ENCODE data around the gene LAMB3.
A peak's percentile ranks its signal among the peaks of the same experiment; 100 is the strongest.
"Not testable (repeated sequence)": the region's sequence is repeated elsewhere in the genome, so short reads cannot be mapped to it uniquely, and the experiment has no call there.

LAMB3 gene

DNA sequence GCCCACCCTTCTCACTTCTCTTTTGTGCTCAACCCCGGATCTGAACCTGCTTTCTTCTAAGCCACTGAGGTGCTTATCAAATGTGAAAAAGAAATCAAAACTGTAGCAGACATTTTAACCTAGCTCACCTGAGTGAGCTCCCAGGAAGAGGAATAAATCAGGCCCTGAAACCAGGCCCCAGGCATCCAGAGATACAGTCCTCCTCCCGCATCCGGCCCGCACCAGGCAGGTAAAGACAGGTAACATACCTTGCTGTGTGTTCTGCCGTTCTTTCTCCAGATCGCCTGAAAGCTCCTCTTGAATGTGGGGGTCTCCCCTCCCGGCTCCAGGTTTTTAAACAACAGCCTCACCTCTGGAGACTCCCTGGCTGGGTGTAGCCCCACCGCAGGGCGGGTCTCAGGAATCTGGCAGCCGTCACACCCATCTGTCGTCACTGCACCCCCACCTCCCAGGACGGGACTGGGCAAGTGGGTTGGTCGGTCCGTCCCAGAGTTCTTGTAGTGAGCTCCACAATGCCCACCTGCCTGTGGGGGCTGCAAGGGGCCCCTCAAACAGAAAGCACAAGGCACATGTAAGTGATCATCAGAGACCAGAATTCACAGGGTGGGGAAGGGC, at the start of gene LAMB3:
LAMB3 (minus strand) TSS at position 305 of the 615 bp plus-strand sequence. CDS start 1,481 bp downstream, outside the sequence.
- no peak for DNase-seq

DNA sequence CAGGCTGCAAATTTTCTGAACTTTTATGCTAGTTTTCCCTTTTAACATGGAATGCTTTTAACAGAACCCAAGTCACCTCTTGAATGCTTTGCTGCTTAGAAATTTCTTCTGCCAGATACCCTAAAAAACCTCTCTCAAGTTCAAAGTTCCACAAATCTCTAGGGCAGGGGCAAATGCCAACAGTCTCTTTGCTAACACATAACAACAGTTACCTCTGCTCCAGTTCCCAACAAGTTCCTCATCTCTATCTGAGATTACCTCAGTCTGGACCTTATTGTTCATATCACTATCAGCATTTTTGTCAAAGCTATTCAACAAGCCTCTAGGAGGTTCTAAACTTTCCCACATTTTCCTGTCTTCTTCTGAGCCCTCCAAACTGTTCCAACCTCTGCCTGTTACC, 48.5 kb upstream of the LAMB3 start:
- not testable (repeated sequence) for DNase-seq

DNA sequence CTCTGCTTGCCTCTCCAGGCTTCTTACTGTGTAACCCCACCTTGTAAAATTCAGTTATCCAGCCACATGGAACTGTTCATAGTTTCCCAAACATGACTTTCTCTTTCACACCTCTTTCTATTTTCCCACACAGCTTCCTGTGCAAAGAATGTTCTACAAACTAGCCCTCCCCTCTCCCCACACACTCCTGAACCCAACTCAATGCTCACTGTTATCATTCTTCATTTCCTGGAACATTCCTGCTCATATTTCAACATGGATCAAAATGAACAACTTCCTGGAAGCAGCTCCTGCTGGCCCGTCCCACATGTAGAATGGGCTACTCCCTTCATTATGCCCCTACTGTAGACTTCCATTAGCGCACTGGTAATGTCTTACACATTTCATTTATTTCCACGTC, 44.9 kb upstream of the LAMB3 start:
- DNase-seq, result no peak

DNA sequence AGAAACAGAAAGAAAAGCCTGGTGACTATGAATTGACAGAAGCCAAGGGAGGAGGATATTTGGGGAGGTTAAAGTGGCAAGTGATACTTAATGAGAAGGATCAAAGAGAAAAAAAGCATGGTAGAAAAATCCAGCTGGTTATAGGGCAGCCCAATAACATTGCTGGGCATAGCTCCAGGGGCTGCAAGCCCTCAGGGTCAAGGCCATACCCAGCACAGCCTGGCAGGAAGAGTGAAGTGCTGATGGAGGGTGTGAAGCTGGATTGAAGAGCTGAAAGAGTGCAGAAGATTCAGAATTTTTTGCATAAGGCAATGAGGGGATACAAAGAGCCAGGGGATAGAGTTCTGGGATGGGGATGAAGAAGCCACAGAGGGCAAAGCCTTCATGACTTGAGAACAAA, 44.4 kb upstream of the LAMB3 start:
- DNase-seq, result no peak

DNA sequence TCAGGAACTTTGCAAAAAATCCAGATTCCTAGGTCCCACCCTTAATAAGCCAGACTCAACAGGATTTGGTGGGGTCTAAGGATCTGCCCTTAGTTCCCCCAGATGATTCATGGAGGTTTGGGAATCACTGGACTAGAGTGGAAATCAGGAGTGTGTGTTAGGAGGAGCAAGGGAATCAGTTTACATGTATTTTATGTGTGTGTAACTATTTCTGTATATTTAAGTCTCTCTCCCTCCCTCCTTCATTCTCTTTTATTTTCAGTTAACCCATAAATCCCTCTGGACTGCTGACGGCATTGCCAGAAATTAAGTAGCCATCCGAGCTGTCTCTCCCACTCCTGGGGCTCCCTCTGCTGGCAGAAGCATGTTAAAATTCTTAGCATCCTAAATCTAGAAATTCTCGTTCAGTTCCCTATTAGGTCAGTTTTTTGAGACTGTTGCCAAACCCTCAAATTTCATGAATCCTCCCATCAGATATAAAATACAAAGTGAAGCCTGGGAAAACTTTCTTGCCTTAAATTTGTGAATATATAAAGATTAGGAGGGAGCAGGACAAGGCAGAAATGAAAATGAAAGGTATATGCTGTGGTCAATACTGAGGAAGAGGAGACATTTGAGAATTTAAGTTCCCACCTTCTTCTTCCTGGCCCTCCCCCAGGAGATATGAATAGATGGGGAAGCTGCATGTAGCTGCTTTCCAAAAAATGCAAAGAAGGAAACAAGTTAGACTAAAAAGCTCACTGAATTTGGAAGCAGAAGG, 40.7 kb upstream of the LAMB3 start:
- peak; percentile 50 for DNase-seq

DNA sequence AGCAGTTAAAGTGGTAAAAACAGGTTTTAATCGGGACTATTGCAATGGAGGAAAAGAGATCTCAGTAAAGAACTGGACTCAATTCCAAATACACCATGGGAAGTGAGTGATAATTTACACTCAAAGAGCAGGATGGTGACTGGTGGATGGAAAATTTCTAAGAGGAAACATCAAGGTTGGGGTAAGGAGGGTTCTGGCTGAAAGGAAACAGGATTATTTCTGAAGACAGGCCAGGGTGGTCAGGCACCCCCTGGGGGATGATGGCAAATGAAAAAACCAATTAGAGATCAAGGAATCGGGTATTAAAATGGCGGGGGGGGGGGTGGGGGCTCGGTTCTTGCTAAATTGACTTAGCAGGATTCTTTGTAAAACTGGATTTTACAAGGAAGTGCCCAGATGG, 40.1 kb upstream of the LAMB3 start:
- DNase-seq, result no peak

DNA sequence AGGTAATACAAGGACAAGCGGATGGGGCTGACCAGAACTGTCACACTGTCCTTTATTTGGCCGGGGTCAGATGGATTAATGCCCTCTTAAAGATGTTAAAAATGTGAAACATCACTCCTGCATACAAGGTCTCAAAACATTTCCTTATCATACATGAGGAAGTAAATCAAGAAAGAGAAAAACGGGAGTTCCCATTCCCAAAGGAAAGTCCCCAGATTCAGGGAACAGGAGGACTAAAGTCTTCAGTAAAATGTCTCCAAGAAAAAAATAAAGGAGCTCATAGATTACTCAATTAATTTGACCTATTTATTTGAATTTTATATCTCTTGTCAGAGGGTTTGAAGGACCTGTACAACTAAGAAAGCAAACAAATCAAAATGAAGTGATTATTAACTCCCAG, 39.0 kb upstream of the LAMB3 start:
- DNase-seq, result no peak

DNA sequence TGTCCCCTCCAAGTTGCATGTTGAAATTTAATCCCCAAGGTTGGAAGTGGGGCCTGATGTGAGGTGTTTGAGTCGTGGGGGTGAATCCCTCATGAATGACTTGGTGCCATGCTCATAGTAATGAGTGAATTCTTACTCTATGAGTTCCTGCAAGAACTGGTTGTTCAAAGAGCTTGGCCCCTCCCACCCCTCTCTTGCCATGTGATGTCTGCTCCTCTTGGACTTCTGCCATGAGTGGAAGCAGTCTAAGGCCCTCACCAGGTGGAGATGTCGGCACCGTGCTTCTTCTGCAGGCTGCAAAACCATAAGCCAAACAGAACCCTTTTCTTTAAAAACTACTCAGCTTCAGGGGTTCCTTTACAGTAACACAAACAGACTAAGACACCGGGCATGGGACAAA, 37.3 kb upstream of the LAMB3 start:
- no peak for DNase-seq

DNA sequence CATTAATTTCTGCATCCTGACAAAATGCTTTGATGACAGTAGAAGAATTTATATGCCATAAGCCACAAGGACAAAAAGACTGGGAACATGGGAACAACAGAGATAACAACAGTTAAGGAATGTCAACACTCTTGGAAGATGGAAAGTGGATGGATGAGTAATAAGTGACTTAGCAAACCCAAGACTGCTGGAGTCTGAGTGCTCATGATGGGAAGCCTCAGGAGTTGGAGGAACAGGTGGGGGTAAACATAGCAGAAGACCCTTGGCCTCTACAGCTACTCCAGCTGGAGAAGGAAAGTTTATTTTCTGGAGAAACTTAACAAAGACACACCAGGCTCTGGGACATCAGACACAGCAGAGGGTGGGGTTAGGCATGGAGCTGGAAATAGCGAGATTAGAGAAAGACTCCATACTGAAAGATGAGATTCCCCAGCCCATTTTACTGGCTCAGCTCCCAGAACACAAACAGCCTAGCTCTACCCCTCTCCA, 36.6 kb upstream of the LAMB3 start:
- no peak for DNase-seq

DNA sequence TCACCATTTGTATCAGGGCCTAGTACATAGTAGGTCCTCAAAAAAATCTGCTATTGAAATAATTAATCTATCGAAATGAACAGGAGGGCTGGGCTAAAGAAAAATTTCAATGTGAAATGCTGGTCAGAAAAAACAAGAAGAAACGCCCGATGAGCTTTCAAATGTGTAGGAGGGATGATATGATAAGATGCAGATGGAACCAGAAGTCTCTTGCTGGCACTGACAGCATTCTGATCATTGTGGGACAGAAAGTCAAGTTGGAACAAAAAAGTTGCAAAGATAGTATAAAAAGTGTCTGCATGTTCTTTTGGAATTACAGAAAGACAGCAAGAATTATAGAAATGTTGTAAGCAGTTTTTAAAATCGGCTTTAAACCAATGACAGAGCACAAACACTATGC, 34.1 kb upstream of the LAMB3 start:
- no peak for DNase-seq

DNA sequence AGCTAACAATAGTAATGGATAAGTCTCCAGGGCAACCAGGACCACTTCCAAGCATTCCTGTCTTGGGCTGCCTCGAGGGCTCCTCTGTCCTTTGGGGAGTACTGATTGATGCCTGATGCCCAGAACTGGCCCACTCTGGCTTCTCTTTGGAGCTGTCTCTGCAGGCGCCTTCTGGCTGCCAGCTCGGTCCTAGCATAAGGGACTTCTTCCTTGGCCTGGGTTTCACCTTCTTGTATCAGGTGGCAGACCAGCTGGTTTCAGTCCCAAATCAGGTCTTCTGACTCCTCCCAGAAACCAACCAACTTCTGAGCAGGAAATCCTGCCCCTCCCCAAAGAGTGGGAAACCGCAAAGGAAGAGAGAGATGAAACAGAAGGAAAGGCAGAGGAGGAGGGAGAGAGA, 33.6 kb upstream of the LAMB3 start:
- DNase-seq, result no peak

DNA sequence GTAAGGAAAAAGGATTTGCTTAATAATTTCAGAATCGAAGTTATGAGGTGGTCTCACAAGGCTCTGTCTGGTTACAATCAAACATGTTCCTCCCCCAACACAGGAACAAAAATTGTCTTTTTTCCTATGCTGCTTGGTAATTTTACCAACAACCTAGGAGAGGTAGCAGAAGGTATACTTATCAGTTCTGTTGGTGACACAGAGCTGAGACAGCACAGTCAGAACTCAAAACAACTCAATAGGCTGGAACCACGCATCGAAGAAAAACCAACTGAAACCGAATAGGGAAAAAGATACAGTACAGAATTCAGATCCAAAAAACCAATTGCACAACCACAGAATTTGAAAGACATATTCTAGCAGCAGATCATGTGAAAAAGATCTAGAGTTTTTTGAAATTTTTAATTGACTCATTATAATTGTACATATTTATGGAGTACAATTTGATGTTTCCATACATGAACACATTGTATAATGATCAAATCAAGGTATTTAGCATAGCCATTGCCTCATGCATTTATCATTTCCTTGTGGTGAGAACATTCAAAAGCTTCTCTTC, 26.8 kb upstream of the LAMB3 start:
- DNase-seq, result no peak

DNA sequence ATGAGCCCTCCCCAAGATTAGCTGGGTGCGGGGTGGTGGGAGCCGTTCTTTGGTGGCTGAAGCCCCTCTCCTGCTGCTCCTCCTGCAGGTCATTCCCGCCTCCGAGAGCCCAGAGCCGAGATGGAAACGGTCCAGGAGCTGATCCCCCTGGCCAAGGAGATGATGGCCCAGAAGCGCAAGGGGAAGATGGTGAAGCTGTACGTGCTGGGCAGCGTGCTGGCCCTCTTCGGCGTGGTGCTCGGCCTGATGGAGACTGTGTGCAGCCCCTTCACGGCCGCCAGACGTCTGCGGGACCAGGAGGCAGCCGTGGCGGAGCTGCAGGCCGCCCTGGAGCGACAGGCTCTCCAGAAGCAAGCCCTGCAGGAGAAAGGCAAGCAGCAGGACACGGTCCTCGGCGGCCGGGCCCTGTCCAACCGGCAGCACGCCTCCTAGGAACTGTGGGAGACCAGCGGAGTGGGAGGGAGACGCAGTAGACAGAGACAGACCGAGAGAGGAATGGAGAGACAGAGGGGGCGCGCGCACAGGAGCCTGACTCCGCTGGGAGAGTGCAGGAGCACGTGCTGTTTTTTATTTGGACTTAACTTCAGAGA, 23.4 kb upstream of the LAMB3 start:
- peak; percentile 65 for DNase-seq

DNA sequence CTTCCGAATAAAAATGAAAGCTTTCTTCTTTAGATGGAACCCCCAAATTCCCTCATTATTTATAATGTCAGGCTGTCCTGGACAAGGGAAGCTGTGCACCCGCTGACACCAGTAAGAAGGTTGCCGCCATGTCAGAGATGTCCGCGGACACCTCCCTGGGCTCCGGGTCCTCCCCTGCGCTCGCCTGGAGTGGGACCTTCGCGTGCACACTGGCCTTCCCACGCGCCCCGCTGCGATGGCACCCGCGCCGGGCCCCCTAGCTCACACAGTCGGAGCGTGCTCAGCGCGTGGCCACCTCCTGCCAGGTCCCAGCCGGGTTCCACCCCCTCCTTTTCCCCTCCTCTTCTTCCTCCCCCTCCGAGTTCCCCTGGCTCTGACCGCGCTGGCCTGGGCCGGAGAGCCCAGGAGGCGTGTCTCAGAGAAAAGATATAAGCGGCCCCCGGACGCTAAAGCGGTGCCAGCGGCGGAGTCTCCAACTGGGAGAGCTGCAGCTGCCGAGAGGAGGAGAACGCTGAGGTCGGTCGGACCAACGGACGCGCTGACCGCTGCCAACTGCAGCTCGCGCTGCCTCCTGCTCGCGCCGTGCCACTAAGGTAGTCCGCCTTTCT, 22.8 kb upstream of the LAMB3 start, which contains the start of gene G0S2:
G0S2 (plus strand) TSS at position 456 of the 608 bp plus-strand sequence. CDS start 273 bp downstream, outside the sequence.
- DNase-seq, result peak; percentile 65

DNA sequence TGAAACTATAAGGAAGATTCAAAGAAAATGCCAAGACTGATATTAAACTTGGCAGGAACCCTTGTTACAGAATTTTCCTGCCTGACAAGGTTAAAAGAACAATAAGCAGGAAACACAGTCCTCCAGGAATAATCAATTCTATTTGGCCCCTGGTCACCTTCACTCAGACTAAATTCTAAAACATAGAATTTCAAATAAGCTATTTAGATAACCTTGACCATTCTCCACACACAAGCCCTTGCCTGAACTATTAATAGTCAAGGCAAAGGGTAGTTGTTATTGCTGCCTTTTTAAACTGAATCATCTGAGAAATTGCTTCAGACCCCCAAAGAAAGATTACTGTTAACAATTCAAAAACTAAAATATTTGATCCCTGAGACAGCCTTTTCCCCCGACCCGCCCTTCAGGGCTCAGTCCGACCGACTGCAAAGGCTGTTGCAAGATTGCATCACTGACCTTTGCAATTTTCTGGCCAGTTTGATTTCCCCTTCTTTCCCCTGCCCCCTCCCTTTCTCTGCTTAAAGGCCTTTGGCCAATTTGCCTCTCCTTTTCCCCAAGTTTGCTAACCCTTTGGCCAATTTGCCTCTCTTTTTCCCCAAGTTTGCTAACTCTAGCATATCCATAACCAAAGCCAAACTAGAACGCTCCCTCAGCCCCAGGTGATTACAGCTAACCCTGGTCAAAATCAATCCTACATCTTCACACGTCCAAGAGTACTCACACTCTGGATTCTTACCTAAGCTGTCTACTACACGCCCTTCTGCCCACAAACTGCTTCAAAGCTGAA, 21.6 kb upstream of the LAMB3 start:
- no peak for DNase-seq

DNA sequence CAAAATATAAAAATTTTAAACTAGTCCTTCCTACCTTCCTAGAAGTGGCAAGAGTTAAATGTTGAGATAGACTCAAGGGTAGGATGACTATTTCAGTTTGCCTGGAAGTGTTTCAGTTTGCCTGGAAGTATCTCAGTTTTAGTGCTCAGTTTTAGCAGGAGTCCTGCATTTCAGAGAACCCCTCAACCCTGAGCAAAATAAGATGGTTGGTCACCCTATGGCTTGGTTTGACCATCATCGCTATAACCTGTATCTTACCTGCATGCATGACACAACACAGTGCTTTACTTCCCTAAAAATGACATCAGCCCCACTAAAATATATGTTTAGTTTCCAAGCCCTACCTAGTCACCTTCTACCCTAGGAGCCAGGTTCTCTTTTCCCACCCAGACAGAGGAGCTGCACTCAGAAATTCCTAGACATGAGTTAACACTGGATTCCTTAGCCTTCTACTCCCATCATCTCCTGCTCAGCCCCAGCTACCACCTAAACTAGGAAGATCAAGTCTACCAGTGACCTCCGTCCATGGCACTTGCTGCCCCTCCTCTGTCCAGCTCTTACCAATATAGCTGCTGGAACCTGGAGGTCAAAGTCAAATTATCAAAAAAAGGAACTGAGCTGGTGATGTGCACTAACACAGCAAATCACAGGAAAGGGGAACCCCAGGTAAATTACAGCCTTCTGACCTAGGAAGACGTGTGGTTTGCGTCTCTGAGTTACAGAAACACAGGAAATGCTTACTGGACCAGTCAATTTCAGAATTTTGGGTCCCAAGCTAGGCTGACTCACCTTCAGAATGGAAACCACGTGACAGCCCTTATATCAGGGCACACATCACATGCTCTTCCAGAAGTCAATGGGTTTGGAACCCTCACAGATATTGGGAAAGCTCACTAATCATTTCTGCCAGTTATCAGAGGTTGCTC, 20.7 kb upstream of the LAMB3 start:
- DNase-seq, result no peak

DNA sequence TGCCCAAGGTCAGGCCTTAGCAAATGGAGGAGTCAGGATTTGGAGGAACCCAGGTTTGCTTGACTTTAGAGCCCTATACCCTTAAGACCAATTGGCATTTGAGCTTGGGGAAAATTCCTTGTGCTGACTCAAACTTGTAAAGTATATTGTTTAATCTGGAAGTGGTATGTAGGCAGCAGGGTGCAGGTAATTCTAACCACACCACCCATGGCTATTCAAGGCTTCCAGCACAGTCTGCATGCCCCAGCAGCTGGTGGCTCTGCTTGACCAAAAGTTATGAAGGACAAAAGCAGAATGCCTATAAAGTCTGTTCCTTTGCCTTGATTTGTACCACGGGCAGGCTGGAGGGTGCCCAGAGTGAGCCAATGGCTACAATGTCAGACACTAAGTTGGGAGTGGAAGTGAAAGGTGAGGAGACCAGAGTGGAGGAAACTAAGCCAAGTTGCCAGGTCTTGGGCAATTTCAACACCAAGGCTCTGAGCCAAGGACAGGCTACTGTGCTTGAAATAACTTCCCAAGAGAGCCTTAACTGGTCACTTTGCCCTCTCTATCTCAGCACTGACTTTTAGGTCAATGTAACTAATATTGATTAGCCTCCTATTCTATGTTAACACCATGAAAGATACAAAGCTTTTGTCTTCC, 18.3 kb upstream of the LAMB3 start:
- DNase-seq, result no peak

DNA sequence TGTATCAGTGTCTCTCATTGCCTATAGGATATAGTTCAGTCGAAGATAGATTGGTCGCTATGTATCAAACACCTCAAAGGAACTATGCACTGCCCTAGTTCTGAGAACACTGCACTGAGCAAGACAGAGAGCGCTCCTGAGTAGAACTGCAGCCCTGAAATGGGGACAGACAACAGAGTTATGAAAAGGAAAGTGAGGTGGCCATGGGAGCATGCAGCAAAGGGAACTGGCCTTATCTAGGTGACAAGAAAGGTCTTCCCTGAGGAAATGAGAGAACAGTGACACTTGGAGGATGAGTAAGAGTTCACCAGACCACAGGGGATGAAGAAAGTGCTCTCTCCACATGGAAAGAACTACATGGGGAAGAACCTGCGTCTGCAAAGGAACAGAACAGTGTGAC, 15.5 kb upstream of the LAMB3 start:
- no peak for DNase-seq

DNA sequence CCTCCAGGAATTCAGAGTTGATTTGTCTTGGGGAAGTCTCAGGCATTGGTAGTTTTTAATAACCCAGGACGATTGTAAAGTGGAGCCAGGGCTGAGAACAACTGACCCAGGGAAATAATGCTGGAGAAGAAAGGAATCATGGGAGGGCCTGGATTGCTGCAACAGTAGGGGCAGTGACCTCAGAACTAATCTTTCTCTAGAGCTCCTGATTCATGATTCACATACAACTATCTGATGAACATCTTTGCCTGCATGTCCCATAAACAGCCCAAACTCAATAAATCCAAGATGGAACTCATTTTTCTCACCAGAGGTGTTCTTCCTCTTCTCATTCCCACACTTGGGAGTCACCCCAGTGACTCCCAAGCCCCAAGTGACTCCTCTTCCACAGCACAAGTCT, 14.9 kb upstream of the LAMB3 start:
- DNase-seq, result no peak

DNA sequence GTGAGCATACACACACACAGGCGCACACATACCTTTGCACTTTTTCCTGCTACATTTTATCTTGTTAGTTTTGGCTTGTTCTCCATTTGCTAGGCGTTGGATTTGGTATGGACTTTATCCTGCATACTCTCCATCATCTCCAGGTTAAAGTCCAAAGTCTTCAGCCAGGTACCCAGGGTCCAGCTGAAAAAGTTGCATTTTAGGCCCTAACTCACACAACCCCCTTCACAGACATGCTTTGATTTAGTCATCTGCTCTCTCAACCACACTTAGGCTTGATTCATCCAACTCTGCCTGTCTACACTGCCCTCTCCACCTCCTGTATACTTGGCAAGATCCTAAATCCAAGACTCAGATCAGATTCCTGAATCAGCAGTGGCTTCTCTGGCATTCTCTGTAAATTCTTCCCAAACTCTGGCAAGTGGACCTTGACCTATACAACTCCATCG, 10.7 kb upstream of the LAMB3 start:
- no peak for DNase-seq

DNA sequence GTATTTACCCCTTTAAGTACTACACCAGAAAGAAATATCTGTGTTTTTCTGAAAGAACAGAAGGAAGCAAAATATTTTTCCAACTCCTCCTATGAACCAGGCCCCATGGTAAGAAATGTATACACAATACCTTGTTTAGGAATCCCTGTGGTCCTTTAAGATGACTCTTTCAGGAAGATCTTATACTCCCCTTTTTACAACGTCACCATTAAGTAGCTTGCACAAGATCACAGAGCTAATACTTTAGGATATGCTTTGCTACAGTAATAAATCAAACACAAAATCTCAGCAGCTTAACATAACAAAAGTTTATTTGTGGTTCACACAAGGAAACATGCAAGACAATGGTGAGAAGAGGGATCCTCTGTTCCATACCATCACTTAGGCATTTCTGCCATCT, 8.8 kb upstream of the LAMB3 start:
- DNase-seq, result no peak
